ES-I3 (cell line): ENCODE results near the gene GPR35.
A peak's percentile ranks its signal among the peaks of the same experiment; 100 is the strongest.

Experiments used
- H3K36me3 ChIP-seq: 2 replicates; pipeline ENCODE4 v1.6.1; 2013; ENCODE audit warnings: mild to moderate bottlenecking, low read length, control low read depth, moderate library complexity; ENCODE audit not compliant: insufficient read depth
- H3K4me1 ChIP-seq: 2 replicates; pipeline ENCODE4 v1.6.1; 2013; ENCODE audit warnings: mild to moderate bottlenecking, control low read depth, low read length; ENCODE audit not compliant: insufficient read depth
- H3K9ac ChIP-seq: 2 replicates; pipeline ENCODE4 v1.6.1; 2013; ENCODE audit warnings: low read depth, mild to moderate bottlenecking, low read length, moderate library complexity
- H3K9me3 ChIP-seq: 2 replicates; pipeline ENCODE4 v1.6.1; 2013; ENCODE audit warnings: mild to moderate bottlenecking, low read length, moderate library complexity; ENCODE audit not compliant: control insufficient read depth, insufficient read depth

GPR35 gene

GRCh38 chr2:240624950-240625621 lies at the start of gene GPR35:
TSS of gene GPR35 (plus strand) at chr2:240625480. CDS start at chr2:240629953, 4,473 bp downstream.
- Histone ChIP-seq H3K36me3 (no peaks in the 10 kb centered on the region), H3K9ac (no peak within 1 kb of the TSS), H3K9me3 (no peaks in the 10 kb centered on the region), H3K4me1 (peaks cover 5% of the 10 kb centered on the region; the same call in 1 of the 2 replicates)

GRCh38 chr2:240576036-240576435 lies 49.2 kb upstream of the GPR35 start:
- Histone ChIP-seq H3K9ac (no peak overlapping the region), H3K4me1 (peaks cover 6% of the 10 kb centered on the region; the same call in 1 of the 2 replicates), H3K9me3 (no peaks in the 10 kb centered on the region), H3K36me3 (no peaks in the 10 kb centered on the region)

GRCh38 chr2:240576436-240577205 lies 48.7 kb upstream of the GPR35 start:
- Histone ChIP-seq H3K9ac (no peak overlapping the region), H3K9me3 (no peaks in the 10 kb centered on the region), H3K36me3 (no peaks in the 10 kb centered on the region), H3K4me1 (peaks cover 6% of the 10 kb centered on the region; the same call in 1 of the 2 replicates)

GRCh38 chr2:240577281-240578109 lies 47.8 kb upstream of the GPR35 start:
- H3K9ac ChIP-seq: no peak overlapping the region
- H3K36me3 ChIP-seq: no peaks in the 10 kb centered on the region
- no peaks in the 10 kb centered on the region for H3K9me3 ChIP-seq
- H3K4me1 ChIP-seq: peaks cover 13% of the 10 kb centered on the region

GRCh38 chr2:240578110-240578450 lies 47.2 kb upstream of the GPR35 start:
- H3K9ac ChIP-seq: no peak overlapping the region
- H3K9me3 ChIP-seq: no peaks in the 10 kb centered on the region
- no peaks in the 10 kb centered on the region for H3K36me3 ChIP-seq
- peaks cover 18% of the 10 kb centered on the region for H3K4me1 ChIP-seq

- H3K36me3 ChIP-seq: no peaks in the 10 kb centered on the region
- no peaks in the 10 kb centered on the region for H3K9me3 ChIP-seq
- H3K4me1 ChIP-seq: peaks cover 18% of the 10 kb centered on the region
- H3K9ac ChIP-seq: no peak overlapping the region
Observed at GRCh38 chr2:240578488-240578887, 46.8 kb upstream of the GPR35 start.

- H3K9ac ChIP-seq: no peak overlapping the region
- H3K36me3 ChIP-seq: no peaks in the 10 kb centered on the region
- peaks cover 18% of the 10 kb centered on the region for H3K4me1 ChIP-seq
- H3K9me3 ChIP-seq: no peaks in the 10 kb centered on the region
Observed at GRCh38 chr2:240579071-240579762, 46.1 kb upstream of the GPR35 start.

GRCh38 chr2:240579771-240580614 lies 45.3 kb upstream of the GPR35 start:
- Histone ChIP-seq H3K9ac (no peak overlapping the region), H3K4me1 (peaks cover 20% of the 10 kb centered on the region)

GRCh38 chr2:240581811-240582210 lies 43.5 kb upstream of the GPR35 start:
- Histone ChIP-seq H3K9me3 (no peaks in the 10 kb centered on the region), H3K36me3 (no peaks in the 10 kb centered on the region), H3K9ac (no peak overlapping the region; the same call in 1 of the 2 replicates), H3K4me1 (peaks cover 24% of the 10 kb centered on the region)

More at GRCh38 chr2:240579771-240580614, 45.3 kb upstream of the GPR35 start:
- Histone ChIP-seq H3K9me3 (no peaks in the 10 kb centered on the region), H3K36me3 (no peaks in the 10 kb centered on the region)

GRCh38 chr2:240582781-240583180 lies 42.5 kb upstream of the GPR35 start:
- no peak overlapping the region for H3K9ac ChIP-seq
- no peaks in the 10 kb centered on the region for H3K36me3 ChIP-seq
- peaks cover 27% of the 10 kb centered on the region for H3K4me1 ChIP-seq
- H3K9me3 ChIP-seq: no peaks in the 10 kb centered on the region

GRCh38 chr2:240583774-240584173 lies 41.5 kb upstream of the GPR35 start:
- Histone ChIP-seq H3K4me1 (peaks cover 29% of the 10 kb centered on the region), H3K9ac (no peak overlapping the region), H3K36me3 (no peaks in the 10 kb centered on the region), H3K9me3 (no peaks in the 10 kb centered on the region)

- H3K9ac ChIP-seq: no peak overlapping the region
- H3K4me1 ChIP-seq: peaks cover 27% of the 10 kb centered on the region
- H3K9me3 ChIP-seq: no peaks in the 10 kb centered on the region
- H3K36me3 ChIP-seq: no peaks in the 10 kb centered on the region
Observed at GRCh38 chr2:240584486-240585031, 40.7 kb upstream of the GPR35 start.

- peak overlapping the region; percentile 96; the same call in 1 of the 2 replicates for H3K9ac ChIP-seq
Observed at GRCh38 chr2:240585101-240585500, 40.2 kb upstream of the GPR35 start.

More at GRCh38 chr2:240585101-240585500, 40.2 kb upstream of the GPR35 start:
- no peaks in the 10 kb centered on the region for H3K36me3 ChIP-seq
- H3K9me3 ChIP-seq: no peaks in the 10 kb centered on the region
- H3K4me1 ChIP-seq: peaks cover 22% of the 10 kb centered on the region
